Measurements from ENCODE around the gene UBN2. TPM values are rescaled to one million over a fixed set of nuclear protein-coding genes. Genes with fewer than 3 reads are reported as not detected.

The UBN2 gene
- 5.8 and 6.5 TPM in 2 replicates for total RNA-seq

- DNase-seq (ENCODE audit: low read depth), result peak; percentile 98
- H3K4me3 ChIP-seq (ENCODE audit: low read depth, low read length), result peak within 1 kb of the TSS; percentile 96
- TF ChIP-seq, protein P1, sequence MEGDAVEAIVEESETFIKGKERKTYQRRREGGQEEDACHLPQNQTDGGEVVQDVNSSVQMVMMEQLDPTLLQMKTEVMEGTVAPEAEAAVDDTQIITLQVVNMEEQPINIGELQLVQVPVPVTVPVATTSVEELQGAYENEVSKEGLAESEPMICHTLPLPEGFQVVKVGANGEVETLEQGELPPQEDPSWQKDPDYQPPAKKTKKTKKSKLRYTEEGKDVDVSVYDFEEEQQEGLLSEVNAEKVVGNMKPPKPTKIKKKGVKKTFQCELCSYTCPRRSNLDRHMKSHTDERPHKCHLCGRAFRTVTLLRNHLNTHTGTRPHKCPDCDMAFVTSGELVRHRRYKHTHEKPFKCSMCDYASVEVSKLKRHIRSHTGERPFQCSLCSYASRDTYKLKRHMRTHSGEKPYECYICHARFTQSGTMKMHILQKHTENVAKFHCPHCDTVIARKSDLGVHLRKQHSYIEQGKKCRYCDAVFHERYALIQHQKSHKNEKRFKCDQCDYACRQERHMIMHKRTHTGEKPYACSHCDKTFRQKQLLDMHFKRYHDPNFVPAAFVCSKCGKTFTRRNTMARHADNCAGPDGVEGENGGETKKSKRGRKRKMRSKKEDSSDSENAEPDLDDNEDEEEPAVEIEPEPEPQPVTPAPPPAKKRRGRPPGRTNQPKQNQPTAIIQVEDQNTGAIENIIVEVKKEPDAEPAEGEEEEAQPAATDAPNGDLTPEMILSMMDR (IDR thresholded peaks at IDR 0.05; ENCODE audit: insufficient read depth, low read depth, low read length), result no peak
These were observed at the start of gene UBN2 for GRCh38 chr7:139230774-139231512. Gene UBN2, plus strand, starts transcription at chr7:139231237. Its CDS starts 248 bp downstream, at chr7:139231485.

DNA sequence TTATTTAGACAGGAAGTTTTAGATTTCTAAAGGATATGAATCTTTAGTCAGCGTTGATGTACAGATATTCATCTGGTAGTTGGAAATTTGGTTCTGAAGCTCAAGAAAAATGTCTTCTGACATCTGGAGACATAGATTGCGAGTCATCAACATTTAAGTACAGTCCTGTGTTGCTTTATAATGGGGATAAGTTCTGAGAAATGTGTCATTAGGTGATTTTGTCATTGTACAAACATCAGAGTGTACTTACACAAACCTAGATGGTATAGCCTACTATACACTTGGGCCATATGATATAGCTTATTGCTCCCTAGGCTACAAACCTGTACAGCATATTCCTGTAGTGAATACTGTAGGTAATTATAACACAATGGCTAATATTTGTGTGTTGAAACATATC lies 49.6 kb upstream of the UBN2 start:
- TF ChIP-seq, protein P1 (IDR thresholded peaks at IDR 0.05; ENCODE audit: insufficient read depth, low read depth, low read length), result no peak
- H3K4me3 ChIP-seq (ENCODE audit: low read depth, low read length), result no peak overlapping the region
- no peak for DNase-seq (ENCODE audit: low read depth)

- TF ChIP-seq, protein P1 (IDR thresholded peaks at IDR 0.05; ENCODE audit: insufficient read depth, low read depth, low read length), result no peak
These were observed 48.7 kb upstream of the UBN2 start for GRCh38 chr7:139182363-139182762.

GRCh38 chr7:139183251-139183650 lies 47.8 kb upstream of the UBN2 start:
- no peak for DNase-seq (ENCODE audit: low read depth)
- no peak overlapping the region for H3K4me3 ChIP-seq (ENCODE audit: low read depth, low read length)
- TF ChIP-seq, protein P1 (IDR thresholded peaks at IDR 0.05; ENCODE audit: insufficient read depth, low read depth, low read length), result no peak

More at GRCh38 chr7:139182363-139182762, 48.7 kb upstream of the UBN2 start:
- no peak overlapping the region for H3K4me3 ChIP-seq (ENCODE audit: low read depth, low read length)
- no peak for DNase-seq (ENCODE audit: low read depth)

- TF ChIP-seq, protein P1 (IDR thresholded peaks at IDR 0.05; ENCODE audit: insufficient read depth, low read depth, low read length), result no peak
- no peak overlapping the region for H3K4me3 ChIP-seq (ENCODE audit: low read depth, low read length)
- no peak for DNase-seq (ENCODE audit: low read depth)
These were observed 47.1 kb upstream of the UBN2 start for GRCh38 chr7:139183878-139184338.

GRCh38 chr7:139186146-139186545 lies 44.9 kb upstream of the UBN2 start:
- H3K4me3 ChIP-seq (ENCODE audit: low read depth, low read length), result no peak overlapping the region
- no peak for DNase-seq (ENCODE audit: low read depth)
- TF ChIP-seq, protein P1 (IDR thresholded peaks at IDR 0.05; ENCODE audit: insufficient read depth, low read depth, low read length), result no peak

All from fibroblast of villous mesenchyme (primary cell).